ENCODE results near the gene CFAP221. TPM values are rescaled to one million over a fixed set of nuclear protein-coding genes. Genes with fewer than 3 reads are reported as not detected.
"Not testable (repeated sequence)": the region's sequence is repeated elsewhere in the genome, so short reads cannot be mapped to it uniquely, and the experiment has no call there.

Gene CFAP221
- total RNA-seq, 2 experiments from 2014 or later: not detected

DNA sequence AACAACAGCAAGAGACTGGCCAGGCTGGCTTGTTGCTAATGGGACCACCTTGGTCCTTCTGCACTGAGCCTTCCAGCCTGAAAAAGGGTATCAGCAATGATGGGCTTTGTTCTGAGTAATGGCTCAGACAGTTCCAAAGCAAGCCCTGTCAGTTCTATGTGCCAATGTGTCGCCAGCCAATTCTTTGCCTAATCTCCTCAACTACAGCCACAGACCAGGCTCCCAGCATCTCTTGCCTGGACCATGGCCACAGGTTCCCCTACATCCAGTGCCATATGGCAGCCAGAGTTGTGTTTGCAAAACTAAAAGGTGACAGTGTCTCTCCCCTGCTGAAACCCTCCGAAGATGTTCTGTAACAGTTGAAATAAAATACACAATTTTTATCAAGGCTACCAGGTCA lies 73.2 kb downstream of the CFAP221 start:
- Histone ChIP-seq H3K79me2 (ENCODE audit: insufficient read depth, low read depth, low read length) (no peaks in the 10 kb centered on the region), H3K27ac (ENCODE audit: low read depth, low read length, poor library complexity, severe bottlenecking) (no peak overlapping the region), H3K36me3 (ENCODE audit: insufficient read depth, low read length) (no peaks in the 10 kb centered on the region), H3K4me2 (ENCODE audit: low read length) (no peak overlapping the region), H3K4me3 (ENCODE audit: low read depth, low read length, poor library complexity, severe bottlenecking) (no peak overlapping the region), H4K20me1 (ENCODE audit: insufficient read depth, low read length) (no peaks in the 10 kb centered on the region), H3K9me2 (ENCODE audit: insufficient read depth, low read length) (no peaks in the 10 kb centered on the region), H3K4me1 (ENCODE audit: insufficient read depth, low read length, poor library complexity, severe bottlenecking) (no peaks in the 10 kb centered on the region), H2AFZ (ENCODE audit: low read length) (no peak overlapping the region), H3K9me3 (ENCODE audit: low read length) (no peaks in the 10 kb centered on the region)
- CTCF ChIA-PET (ENCODE audit: unreplicated experiment): no interaction called here
- DNase-seq (ENCODE audit: low spot score): no peak
- no TSS peak for BruUV-seq (replicated peaks)
- POLR2A ChIA-PET: no interaction called here
- TF ChIP-seq, protein P1, sequence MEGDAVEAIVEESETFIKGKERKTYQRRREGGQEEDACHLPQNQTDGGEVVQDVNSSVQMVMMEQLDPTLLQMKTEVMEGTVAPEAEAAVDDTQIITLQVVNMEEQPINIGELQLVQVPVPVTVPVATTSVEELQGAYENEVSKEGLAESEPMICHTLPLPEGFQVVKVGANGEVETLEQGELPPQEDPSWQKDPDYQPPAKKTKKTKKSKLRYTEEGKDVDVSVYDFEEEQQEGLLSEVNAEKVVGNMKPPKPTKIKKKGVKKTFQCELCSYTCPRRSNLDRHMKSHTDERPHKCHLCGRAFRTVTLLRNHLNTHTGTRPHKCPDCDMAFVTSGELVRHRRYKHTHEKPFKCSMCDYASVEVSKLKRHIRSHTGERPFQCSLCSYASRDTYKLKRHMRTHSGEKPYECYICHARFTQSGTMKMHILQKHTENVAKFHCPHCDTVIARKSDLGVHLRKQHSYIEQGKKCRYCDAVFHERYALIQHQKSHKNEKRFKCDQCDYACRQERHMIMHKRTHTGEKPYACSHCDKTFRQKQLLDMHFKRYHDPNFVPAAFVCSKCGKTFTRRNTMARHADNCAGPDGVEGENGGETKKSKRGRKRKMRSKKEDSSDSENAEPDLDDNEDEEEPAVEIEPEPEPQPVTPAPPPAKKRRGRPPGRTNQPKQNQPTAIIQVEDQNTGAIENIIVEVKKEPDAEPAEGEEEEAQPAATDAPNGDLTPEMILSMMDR (conservative IDR thresholded peaks at IDR 0.05; ENCODE audit: low read length): no peak
- TF ChIP-seq EZH2phosphoT487 (IDR thresholded peaks at IDR 0.05; ENCODE audit: borderline replicate concordance, low read depth, low read length): no peak
- intact Hi-C loops (cut with micrococcal nuclease; ENCODE audit: unreplicated experiment): no loop called here

DNA sequence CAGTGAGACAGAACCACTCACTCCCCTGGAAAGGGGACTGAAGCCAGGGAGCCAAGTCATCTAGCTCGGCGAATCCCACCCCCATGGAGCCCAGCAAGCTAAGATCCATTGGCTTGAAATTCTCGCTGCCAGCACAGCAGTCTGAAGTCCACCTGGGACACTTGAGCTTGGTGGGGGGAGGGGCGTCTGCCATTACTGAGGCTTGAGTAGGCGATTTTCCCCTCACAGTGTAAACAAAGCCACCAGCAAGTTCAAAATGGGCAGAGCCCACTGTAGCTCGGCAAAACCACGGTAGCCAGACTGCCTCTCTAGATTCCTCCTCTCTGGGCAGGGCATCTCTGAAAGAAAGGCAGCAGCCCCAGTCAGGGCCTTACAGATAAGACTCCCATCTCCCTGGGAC lies 74.5 kb downstream of the CFAP221 start:
- CTCF ChIA-PET (ENCODE audit: unreplicated experiment); H3K36me3 ChIP-seq (ENCODE audit: insufficient read depth, low read length); H3K4me1 ChIP-seq (ENCODE audit: insufficient read depth, low read length, poor library complexity, severe bottlenecking); intact Hi-C loops (cut with micrococcal nuclease; ENCODE audit: unreplicated experiment); H3K9me3 ChIP-seq (ENCODE audit: low read length); POLR2A ChIA-PET; H3K27ac ChIP-seq (ENCODE audit: low read depth, low read length, poor library complexity, severe bottlenecking); BruUV-seq (replicated peaks); H3K9me2 ChIP-seq (ENCODE audit: insufficient read depth, low read length); H2AFZ ChIP-seq (ENCODE audit: low read length); H4K20me1 ChIP-seq (ENCODE audit: insufficient read depth, low read length); DNase-seq (ENCODE audit: low spot score); H3K79me2 ChIP-seq (ENCODE audit: insufficient read depth, low read depth, low read length); H3K4me2 ChIP-seq (ENCODE audit: low read length); H3K4me3 ChIP-seq (ENCODE audit: low read depth, low read length, poor library complexity, severe bottlenecking): not testable (repeated sequence)

DNA sequence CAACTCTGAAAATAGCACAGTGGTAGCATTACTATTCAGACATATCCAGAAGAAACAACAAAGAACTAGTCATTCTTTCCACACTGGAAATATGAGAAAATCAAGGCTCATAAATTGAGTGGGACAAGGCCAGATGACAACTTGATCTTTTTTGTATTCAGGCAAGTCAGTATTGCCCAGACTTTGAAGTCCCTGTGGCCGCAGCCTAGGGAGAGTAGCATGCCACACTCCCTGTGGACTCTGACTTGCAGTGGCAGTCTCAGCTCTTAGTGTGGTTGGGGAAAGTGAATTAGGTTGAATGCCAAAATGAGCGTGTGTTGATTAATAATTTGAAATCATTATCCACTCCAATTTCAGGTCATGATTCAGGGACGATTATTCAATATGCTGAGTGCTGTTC lies 81.0 kb downstream of the CFAP221 start:
- no peaks in the 10 kb centered on the region for H3K4me1 ChIP-seq (ENCODE audit: insufficient read depth, low read length, poor library complexity, severe bottlenecking)
- H3K4me3 ChIP-seq (ENCODE audit: low read depth, low read length, poor library complexity, severe bottlenecking): no peak overlapping the region
- no peaks in the 10 kb centered on the region for H3K9me2 ChIP-seq (ENCODE audit: insufficient read depth, low read length)
- intact Hi-C loops (cut with micrococcal nuclease; ENCODE audit: unreplicated experiment): no loop called here
- H2AFZ ChIP-seq (ENCODE audit: low read length): no peak overlapping the region
- H3K36me3 ChIP-seq (ENCODE audit: insufficient read depth, low read length): no peaks in the 10 kb centered on the region
- no peak overlapping the region for H3K4me2 ChIP-seq (ENCODE audit: low read length)
- H3K9me3 ChIP-seq (ENCODE audit: low read length): no peaks in the 10 kb centered on the region
- TF ChIP-seq, protein P1 (conservative IDR thresholded peaks at IDR 0.05; ENCODE audit: low read length): no peak
- TF ChIP-seq EZH2phosphoT487 (IDR thresholded peaks at IDR 0.05; ENCODE audit: borderline replicate concordance, low read depth, low read length): no peak
- ChIA-PET CTCF (ENCODE audit: unreplicated experiment) (no interaction called here), POLR2A (no interaction called here)
- H4K20me1 ChIP-seq (ENCODE audit: insufficient read depth, low read length): no peaks in the 10 kb centered on the region
- DNase-seq (ENCODE audit: low spot score): no peak
- H3K79me2 ChIP-seq (ENCODE audit: insufficient read depth, low read depth, low read length): no peaks in the 10 kb centered on the region
- H3K27ac ChIP-seq (ENCODE audit: low read depth, low read length, poor library complexity, severe bottlenecking): no peak overlapping the region
- BruUV-seq (replicated peaks): no TSS peak
